ENCODE results near the gene DPYSL5.

DPYSL5 gene

DNA sequence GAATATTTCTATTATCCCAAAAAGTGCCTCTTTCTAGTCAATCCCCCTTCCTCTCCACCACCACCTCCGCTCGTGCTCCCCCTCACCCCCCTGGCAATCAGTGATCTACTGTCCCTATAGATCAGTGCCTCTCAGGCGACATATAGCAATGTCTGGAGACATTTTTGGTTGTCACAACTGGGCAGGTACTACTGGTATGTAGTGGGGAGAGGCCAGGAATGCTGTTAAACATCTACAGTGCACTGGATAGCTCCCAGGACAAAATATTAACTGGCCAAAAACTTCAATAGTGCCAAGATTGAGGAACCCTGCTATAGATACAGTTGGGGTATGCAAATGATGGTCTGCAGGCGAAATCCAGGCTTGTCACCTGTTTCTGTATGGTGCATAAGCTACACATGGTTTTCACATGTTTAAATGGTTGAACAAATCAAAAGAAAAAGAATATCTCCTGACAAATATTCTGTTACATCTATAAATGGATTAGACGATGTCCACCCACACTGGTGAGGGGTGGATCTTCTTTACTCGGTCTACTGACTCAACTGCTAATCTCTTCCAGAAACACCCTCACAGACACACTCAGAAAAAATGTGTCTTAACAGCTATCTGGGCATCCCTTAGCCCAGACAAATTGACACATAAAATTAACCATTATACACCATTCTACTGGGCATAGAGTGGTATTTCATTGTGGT lies 25.5 kb downstream of the DPYSL5 start:
- TF ChIP-seq CTCF (IDR thresholded peaks at IDR 0.05; ENCODE audit: low read depth, low read length) = no peak
- in situ Hi-C loops (cut with HindIII; ENCODE audit: low sequenced_read_pairs) = no loop called here
- no peak for DNase-seq (ENCODE audit: low read depth, low spot score)
- H3K4me3 ChIP-seq (ENCODE audit: low read depth, low read length) = no peak overlapping the region

GRCh38 chr2:26874514-26874913 lies 26.6 kb downstream of the DPYSL5 start:
- in situ Hi-C loops (cut with HindIII; ENCODE audit: low sequenced_read_pairs) = no loop called here
- DNase-seq (ENCODE audit: low read depth, low spot score) = no peak
- no peak for TF ChIP-seq CTCF (IDR thresholded peaks at IDR 0.05; ENCODE audit: low read depth, low read length)
- H3K4me3 ChIP-seq (ENCODE audit: low read depth, low read length) = no peak overlapping the region

DNA sequence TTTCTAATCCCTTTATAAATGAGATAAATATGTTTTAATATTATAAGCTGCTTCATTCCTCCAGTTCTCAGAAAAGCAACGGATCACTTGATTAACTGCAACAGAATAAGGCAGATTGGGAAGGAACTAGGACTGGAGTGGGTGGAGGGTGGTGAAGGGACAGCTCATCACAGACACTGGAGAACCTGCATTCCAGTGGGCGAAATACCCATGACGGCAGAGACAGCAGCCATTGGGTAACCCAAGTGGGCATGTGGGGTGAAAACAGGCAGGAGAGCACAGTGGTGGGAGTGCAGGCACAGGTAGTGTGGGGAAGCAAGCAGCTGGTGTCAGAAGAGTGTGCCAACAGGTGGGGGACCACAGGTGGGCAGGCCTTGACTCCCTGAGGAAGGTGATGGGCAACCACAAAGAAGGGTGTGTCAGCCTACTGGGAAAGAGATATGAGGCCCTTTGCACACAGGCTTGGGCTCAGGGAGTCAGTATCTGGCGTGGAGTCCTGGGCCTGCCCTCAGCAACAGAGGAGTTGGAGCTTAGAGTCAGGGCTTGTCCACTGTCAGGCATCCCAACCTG lies 27.2 kb downstream of the DPYSL5 start:
- in situ Hi-C loops (cut with HindIII; ENCODE audit: low sequenced_read_pairs) = no loop called here
- H3K4me3 ChIP-seq (ENCODE audit: low read depth, low read length) = no peak overlapping the region
- no peak for DNase-seq (ENCODE audit: low read depth, low spot score)
- no peak for TF ChIP-seq CTCF (IDR thresholded peaks at IDR 0.05; ENCODE audit: low read depth, low read length)

GRCh38 chr2:26875808-26876207 lies 27.9 kb downstream of the DPYSL5 start:
- no peak for TF ChIP-seq CTCF (IDR thresholded peaks at IDR 0.05; ENCODE audit: low read depth, low read length)
- H3K4me3 ChIP-seq (ENCODE audit: low read depth, low read length) = no peak overlapping the region
- in situ Hi-C loops (cut with HindIII; ENCODE audit: low sequenced_read_pairs) = no loop called here
- DNase-seq (ENCODE audit: low read depth, low spot score) = no peak

- in situ Hi-C loops (cut with HindIII; ENCODE audit: low sequenced_read_pairs) = no loop called here
- no peak overlapping the region for H3K4me3 ChIP-seq (ENCODE audit: low read depth, low read length)
- DNase-seq (ENCODE audit: low read depth, low spot score) = no peak
- TF ChIP-seq CTCF (IDR thresholded peaks at IDR 0.05; ENCODE audit: low read depth, low read length) = no peak
Measured at GRCh38 chr2:26876260-26876659, 28.3 kb downstream of the DPYSL5 start.

GRCh38 chr2:26877276-26877675 lies 29.3 kb downstream of the DPYSL5 start:
- in situ Hi-C loops (cut with HindIII; ENCODE audit: low sequenced_read_pairs) = no loop called here
- no peak for TF ChIP-seq CTCF (IDR thresholded peaks at IDR 0.05; ENCODE audit: low read depth, low read length)
- H3K4me3 ChIP-seq (ENCODE audit: low read depth, low read length) = no peak overlapping the region
- no peak for DNase-seq (ENCODE audit: low read depth, low spot score)

Data from astrocyte of the spinal cord (primary cell).